SK-N-MC (cell line): ENCODE measurements around the gene BLTP1.

Source experiments
- DNase-seq: peaks from one replicate; pipeline ENCODE4 v3.0.0-alpha.2; 2011; ENCODE audit warnings: low read depth, low spot score
- H3K27ac ChIP-seq: fragments of 200-600 bp; sonication (generic); 2 replicates; pipeline ENCODE4 v1.5.1; 2016; ENCODE audit warnings: mixed run types
- H3K36me3 ChIP-seq: fragments of 200-600 bp; sonication (generic); 2 replicates; pipeline ENCODE4 v1.6.1; 2017; ENCODE audit warnings: antibody characterized with exemption, low read length, mixed read lengths; ENCODE audit not compliant: insufficient read depth
- H3K4me3 ChIP-seq: fragments of 200-600 bp; sonication (generic); 2 replicates; pipeline ENCODE4 v1.5.1; 2016
- H3K9ac ChIP-seq: fragments of 200-600 bp; sonication (generic); 2 replicates; pipeline ENCODE4 v1.8.0; 2017; ENCODE audit warnings: mixed run types, mixed read lengths; ENCODE audit not compliant: insufficient read length
- H3K9me3 ChIP-seq: fragments of 200-600 bp; sonication (generic); 2 replicates; pipeline ENCODE4 v1.6.1; 2017; ENCODE audit warnings: low read depth, mild to moderate bottlenecking, antibody characterized with exemption, low read length, moderate library complexity, mixed read lengths
- EZH2 ChIP-seq: fragments of 200-600 bp; sonication (generic); IDR thresholded peaks from one replicate; pipeline ENCODE4 v1.6.1; 2017; ENCODE audit warnings: antibody characterized with exemption
- FOXP2 ChIP-seq: optimal IDR thresholded peaks from 2 replicates; pipeline ENCODE3; 2011; ENCODE audit warnings: mild to moderate bottlenecking, moderate library complexity; ENCODE audit not compliant: insufficient read depth; ENCODE audit errors: extremely low read length, control extremely low read depth
- POLR2AphosphoS5 ChIP-seq: IDR thresholded peaks from 2 replicates; pipeline ENCODE4 v1.6.1; 2012; ENCODE audit warnings: mild to moderate bottlenecking, low read depth, low read length, borderline replicate concordance

BLTP1 gene

DNA sequence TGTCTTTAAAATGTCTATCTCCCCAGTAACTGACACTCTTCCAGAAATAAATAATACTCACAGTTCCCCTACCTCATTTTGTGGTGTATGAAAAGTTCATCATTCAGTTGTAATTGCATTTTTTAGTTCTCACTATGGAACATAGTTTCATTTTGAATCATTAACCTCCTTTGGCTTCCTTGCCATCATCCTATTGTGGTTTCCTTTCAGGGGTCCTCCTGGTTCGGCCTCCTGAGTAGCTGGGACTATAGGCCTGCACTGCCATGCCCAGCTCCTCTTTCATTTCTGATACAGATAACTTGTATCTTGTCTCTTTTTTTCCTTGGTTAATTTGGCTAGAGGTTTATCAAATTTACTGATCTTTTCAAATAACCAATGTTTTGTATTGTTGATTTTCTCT lies 23.1 kb upstream of the BLTP1 start:
- no peak for TF ChIP-seq FOXP2
- TF ChIP-seq EZH2: no peak
- no peak for TF ChIP-seq POLR2AphosphoS5
- no peaks in the 10 kb centered on the region for H3K36me3 ChIP-seq
- no peak for DNase-seq
- no peak overlapping the region for H3K27ac ChIP-seq
- H3K9ac ChIP-seq: no peak overlapping the region
- H3K4me3 ChIP-seq: no peak overlapping the region
- H3K9me3 ChIP-seq: no peaks in the 10 kb centered on the region

DNA sequence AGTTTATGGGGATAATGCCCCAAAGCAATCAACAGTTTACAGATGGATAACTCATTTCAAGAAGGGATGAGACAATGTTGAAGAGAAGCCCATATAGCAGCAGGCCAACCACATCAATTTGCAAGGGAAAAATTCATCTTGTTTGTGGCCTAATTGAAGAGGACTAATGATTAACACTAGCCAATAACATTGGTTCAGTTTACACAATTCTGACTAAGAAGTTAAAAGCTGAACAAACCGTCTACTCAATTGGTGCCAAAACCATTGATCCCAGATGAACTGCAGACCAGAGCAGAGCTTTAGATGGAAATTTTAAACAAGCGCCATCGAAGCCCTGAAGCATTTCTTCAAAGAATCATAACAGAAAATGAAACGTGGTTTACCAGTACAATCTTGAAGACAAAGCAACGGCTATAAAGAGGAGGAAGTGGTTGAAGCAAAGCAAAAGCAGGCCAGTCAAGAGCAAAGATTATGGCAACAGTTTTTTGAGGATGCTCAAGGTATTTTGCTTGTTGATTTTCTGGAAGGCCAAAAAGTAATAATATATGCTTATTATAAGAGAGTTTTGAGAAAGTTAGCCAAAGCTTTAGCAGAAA lies 20.5 kb upstream of the BLTP1 start:
- H3K9ac ChIP-seq: no peak overlapping the region
- no peaks in the 10 kb centered on the region for H3K36me3 ChIP-seq
- no peak overlapping the region for H3K27ac ChIP-seq
- no peaks in the 10 kb centered on the region for H3K9me3 ChIP-seq
- DNase-seq: no peak
- TF ChIP-seq EZH2 (no peak), POLR2AphosphoS5 (no peak), FOXP2 (no peak)
- no peak overlapping the region for H3K4me3 ChIP-seq

DNA sequence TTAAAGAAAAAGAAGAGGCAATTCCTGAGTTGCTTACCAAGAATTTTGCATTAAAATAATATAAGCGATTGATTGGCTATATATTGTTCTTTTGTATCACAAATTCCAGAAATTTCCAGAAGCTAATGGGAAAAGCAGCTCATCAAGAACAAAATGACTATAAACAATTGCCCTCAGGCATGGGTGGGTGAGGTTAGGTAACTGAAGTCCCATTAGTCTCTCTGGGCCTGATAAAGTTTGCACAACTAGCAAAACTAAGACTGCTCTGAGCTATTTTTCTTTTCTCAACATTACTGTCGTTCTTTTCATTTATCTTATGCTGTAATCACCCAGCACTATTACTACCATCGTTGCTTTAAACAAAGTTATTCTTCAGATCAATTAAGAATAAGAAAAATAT lies 19.2 kb upstream of the BLTP1 start:
- no peak for TF ChIP-seq FOXP2
- TF ChIP-seq EZH2: no peak
- TF ChIP-seq POLR2AphosphoS5: no peak
- H3K9me3 ChIP-seq: no peaks in the 10 kb centered on the region
- no peaks in the 10 kb centered on the region for H3K36me3 ChIP-seq
- DNase-seq: no peak
- no peak overlapping the region for H3K9ac ChIP-seq
- no peak overlapping the region for H3K27ac ChIP-seq
- no peak overlapping the region for H3K4me3 ChIP-seq

DNA sequence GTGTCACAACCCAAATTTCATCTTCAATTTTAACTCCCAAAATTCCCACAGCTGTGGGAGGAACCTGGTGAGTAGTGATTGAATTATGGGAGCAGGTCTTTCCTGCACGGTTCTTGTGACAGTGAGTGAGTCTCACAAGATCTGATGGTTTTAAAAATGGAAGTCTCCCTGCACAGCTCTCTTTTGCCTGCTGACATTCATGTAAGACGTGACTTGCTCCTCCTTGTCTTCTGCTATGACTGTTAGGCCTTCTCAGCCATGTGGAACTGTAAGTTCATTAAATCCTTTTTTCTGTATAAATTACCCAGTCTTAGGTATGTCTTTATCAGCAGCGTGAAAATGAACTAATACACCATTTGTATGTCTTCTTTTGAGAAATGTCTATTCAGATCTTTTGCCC lies 13.0 kb upstream of the BLTP1 start:
- TF ChIP-seq FOXP2 (no peak), POLR2AphosphoS5 (no peak), EZH2 (no peak)
- DNase-seq: no peak
- H3K36me3 ChIP-seq: no peaks in the 10 kb centered on the region
- no peaks in the 10 kb centered on the region for H3K9me3 ChIP-seq
- no peak overlapping the region for H3K27ac ChIP-seq
- H3K4me3 ChIP-seq: no peak overlapping the region
- no peak overlapping the region for H3K9ac ChIP-seq

DNA sequence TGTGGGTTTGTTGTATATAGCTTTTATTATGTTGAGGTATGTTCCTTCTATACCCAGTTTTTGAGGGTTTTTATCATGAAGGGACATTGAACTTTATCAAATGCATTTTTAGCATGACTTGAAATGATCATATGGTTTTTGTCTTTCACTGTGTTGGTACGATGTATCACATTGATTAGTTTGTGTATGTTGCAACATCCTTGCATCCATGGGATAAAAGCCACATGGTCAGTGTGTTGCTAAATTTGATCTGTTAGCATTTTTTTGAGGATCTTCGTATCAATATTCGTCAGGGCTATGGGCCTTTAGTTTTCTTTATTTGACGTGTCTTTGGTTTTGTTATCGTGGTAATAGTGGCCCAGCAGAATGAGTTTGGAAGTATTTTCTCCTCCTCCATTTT lies 11.3 kb upstream of the BLTP1 start:
- DNase-seq: no peak
- no peak overlapping the region for H3K9ac ChIP-seq
- H3K4me3 ChIP-seq: no peak overlapping the region
- no peak overlapping the region for H3K27ac ChIP-seq
- no peaks in the 10 kb centered on the region for H3K36me3 ChIP-seq
- no peaks in the 10 kb centered on the region for H3K9me3 ChIP-seq
- TF ChIP-seq POLR2AphosphoS5: no peak
- TF ChIP-seq FOXP2: no peak
- TF ChIP-seq EZH2: no peak

DNA sequence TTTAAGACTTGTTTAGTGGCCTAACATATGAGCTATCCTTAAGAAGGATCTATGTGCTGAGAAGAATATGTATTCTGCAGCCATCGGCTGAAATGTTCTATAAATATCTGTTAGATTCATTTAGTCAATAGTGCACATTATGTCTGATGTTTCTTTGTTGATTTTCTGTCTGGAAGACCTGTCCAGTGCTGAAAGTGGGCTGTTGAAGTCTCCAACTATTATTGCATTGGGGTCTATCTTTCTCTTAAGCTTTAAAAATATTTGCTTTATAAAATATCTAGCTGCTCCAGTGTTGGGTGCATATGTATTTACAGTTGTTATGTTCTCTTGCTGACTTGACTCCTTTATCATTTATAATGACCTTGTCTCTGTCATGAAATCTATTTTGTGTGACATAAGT lies 9.4 kb upstream of the BLTP1 start:
- no peak overlapping the region for H3K9ac ChIP-seq
- no peaks in the 10 kb centered on the region for H3K9me3 ChIP-seq
- TF ChIP-seq POLR2AphosphoS5 (no peak), EZH2 (no peak), FOXP2 (no peak)
- DNase-seq: no peak
- no peaks in the 10 kb centered on the region for H3K36me3 ChIP-seq
- no peak overlapping the region for H3K27ac ChIP-seq
- no peak overlapping the region for H3K4me3 ChIP-seq

DNA sequence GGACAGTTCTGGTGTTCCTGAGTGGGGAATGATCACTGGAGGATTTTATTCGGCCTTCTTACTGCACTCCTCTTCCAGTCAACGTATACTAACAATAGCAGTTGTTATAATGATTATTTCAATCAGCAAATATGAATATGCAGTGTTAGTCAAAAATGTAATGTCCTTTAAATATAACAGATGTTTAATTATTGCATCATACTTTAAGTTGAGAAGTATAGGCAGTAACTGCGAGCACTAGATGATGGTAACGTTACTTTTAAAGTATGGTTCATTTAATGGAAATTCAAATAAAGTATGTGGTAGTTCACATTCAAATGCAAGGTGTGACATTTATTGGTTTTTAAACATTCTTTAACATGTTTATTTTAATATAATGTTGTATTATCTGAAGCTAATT lies 5.5 kb upstream of the BLTP1 start:
- H3K36me3 ChIP-seq: no peaks in the 10 kb centered on the region
- H3K9me3 ChIP-seq: no peaks in the 10 kb centered on the region
- TF ChIP-seq FOXP2 (no peak), EZH2 (no peak), POLR2AphosphoS5 (no peak)
- no peak for DNase-seq
- no peak overlapping the region for H3K9ac ChIP-seq
- H3K4me3 ChIP-seq: no peak overlapping the region
- no peak overlapping the region for H3K27ac ChIP-seq

DNA sequence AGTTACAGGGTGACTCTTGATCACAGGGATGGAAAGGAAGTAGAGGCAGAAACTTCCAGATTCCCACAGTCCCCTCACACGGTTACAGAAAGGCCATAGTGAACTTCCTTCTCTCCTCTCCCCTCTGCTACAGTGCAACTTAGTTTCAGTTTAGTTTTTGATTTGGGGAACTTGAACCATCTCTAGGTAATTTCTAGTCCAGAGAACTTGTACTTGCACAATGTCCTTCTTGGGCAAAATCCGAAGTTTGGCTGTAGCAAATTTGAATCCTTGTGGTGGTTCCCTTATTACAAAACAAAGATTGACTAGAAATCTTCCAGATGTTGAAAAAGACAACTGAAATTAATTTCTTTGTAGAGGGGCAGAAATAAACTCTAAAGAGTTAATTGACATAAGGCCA lies 1.2 kb upstream of the BLTP1 start:
- H3K4me3 ChIP-seq: no peak overlapping the region
- no peaks in the 10 kb centered on the region for H3K9me3 ChIP-seq
- H3K27ac ChIP-seq: no peak overlapping the region
- TF ChIP-seq EZH2 (no peak), FOXP2 (no peak), POLR2AphosphoS5 (no peak)
- H3K36me3 ChIP-seq: peaks cover 4% of the 10 kb centered on the region; the same call in 1 of the 2 replicates
- no peak overlapping the region for H3K9ac ChIP-seq
- no peak for DNase-seq

DNA sequence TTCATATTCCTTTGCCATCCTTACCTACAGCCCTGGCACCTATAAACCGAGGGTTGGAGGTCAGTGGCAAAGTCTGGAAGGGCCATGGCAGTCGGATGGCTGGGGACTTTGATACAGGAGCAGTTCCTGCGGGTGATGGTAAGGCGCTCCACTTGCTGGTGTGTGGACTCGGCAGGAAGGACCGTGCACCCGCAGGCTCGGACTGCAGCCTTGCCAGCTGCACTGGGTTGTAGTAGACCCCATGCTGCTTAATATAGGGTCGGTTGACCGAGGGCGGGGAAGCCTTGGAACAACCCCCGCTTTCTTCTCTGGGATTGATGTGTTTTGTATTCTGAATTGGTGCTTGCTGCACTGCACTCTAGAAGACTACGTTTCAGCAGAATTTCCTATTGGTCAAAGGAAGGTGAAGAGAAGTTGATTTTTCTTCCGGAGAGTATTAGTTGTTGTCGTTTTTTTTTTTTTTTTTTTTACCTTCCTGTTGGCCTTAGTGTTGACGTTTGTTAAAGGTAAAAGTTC lies 638 bp downstream of the BLTP1 start:
- no peak overlapping the region for H3K27ac ChIP-seq
- no peaks in the 10 kb centered on the region for H3K9me3 ChIP-seq
- TF ChIP-seq FOXP2: no peak
- TF ChIP-seq POLR2AphosphoS5: no peak
- TF ChIP-seq EZH2: no peak
- H3K9ac ChIP-seq: peak overlapping the region; percentile 67
- peak overlapping the region; percentile 76 for H3K4me3 ChIP-seq
- peaks cover 13% of the 10 kb centered on the region; the same call in 1 of the 2 replicates for H3K36me3 ChIP-seq
- DNase-seq: no peak
